Mucosa of rectum (tissue), 2 donors: ENCODE measurements around the gene DLGAP1.

Source experiments
- H3K27ac ChIP-seq, 2 donors: one replicate each; pipeline ENCODE4 v1.7.0; 2013; ENCODE audit warnings: inconsistent platforms in 2 of 2, low read depth in 2 of 2, low read length in 2 of 2
- H3K27me3 ChIP-seq, 2 donors: one replicate each; pipeline ENCODE4 v1.7.0; 2013; ENCODE audit warnings: low read length in 2 of 2; ENCODE audit not compliant: control insufficient read depth in 2 of 2, insufficient read depth in 2 of 2
- H3K36me3 ChIP-seq, 2 donors: one replicate each; pipeline ENCODE4 v1.7.0; 2013; ENCODE audit warnings: low read length in 2 of 2; ENCODE audit not compliant: control insufficient read depth in 2 of 2, insufficient read depth in 2 of 2
- H3K4me1 ChIP-seq, 2 donors: one replicate each; pipeline ENCODE4 v1.7.0; 2013; ENCODE audit warnings: low read length in 2 of 2, mild to moderate bottlenecking in 1 of 2; ENCODE audit not compliant: control insufficient read depth in 2 of 2, insufficient read depth in 2 of 2
- H3K4me3 ChIP-seq, 2 donors: one replicate each; pipeline ENCODE4 v1.7.0; 2013; ENCODE audit warnings: low read length in 2 of 2
- H3K9ac ChIP-seq, 2 donors: one replicate each; pipeline ENCODE4 v1.7.0; 2013; ENCODE audit warnings: low read length in 2 of 2, low read depth in 1 of 2, mild to moderate bottlenecking in 1 of 2
- H3K9me3 ChIP-seq, 2 donors: one replicate each; pipeline ENCODE4 v1.7.0; 2013; ENCODE audit warnings: low read length in 2 of 2; ENCODE audit not compliant: control insufficient read depth in 2 of 2
- donor health status: healthy.
- donor health status: Normal muscosa, but diverticular disease.

DLGAP1 gene

DNA sequence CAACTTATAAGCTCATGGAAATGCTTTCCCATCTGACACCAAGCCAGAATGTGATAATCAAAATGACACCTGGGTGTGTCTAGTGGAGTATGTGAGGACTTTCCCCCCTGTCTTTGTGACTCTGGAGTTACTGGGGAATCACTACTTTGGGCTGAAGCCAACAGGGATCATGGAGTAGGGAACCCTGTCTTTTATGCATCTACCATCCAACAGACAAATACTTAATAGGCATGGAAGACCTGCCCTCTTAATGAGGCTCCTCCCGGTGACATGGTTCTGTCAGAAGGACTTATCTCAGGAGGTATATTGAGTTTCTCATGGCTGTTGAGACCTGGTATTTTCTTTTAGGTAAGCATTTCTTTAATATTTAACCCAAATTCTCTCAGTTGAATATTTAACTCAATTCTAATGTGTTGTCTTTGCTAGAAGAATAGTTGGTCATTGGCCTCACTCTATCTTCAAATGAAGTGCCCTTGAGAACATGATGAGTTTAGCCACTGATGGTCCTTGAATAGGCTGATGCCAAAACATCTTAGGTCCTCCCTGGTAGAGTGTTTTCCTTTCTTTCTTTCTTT lies 963.0 kb downstream of the DLGAP1 start:
- Histone ChIP-seq H3K9ac (no peak overlapping the region), H3K36me3 (no peaks in the 10 kb centered on the region), H3K4me1 (peaks cover 0 to 3% of the 10 kb centered on the region in 2 donors), H3K27me3 (no peaks in the 10 kb centered on the region), H3K4me3 (no peak overlapping the region), H3K27ac (no peak overlapping the region), H3K9me3 (no peaks in the 10 kb centered on the region)

GRCh38 chr18:3489462-3489861 lies 965.6 kb downstream of the DLGAP1 start:
- no peaks in the 10 kb centered on the region for H3K9me3 ChIP-seq
- no peaks in the 10 kb centered on the region for H3K36me3 ChIP-seq
- peaks cover 0 to 3% of the 10 kb centered on the region in 2 donors for H3K4me1 ChIP-seq
- no peaks in the 10 kb centered on the region for H3K27me3 ChIP-seq
- H3K27ac ChIP-seq = no peak overlapping the region
- H3K9ac ChIP-seq = no peak overlapping the region
- H3K4me3 ChIP-seq = no peak overlapping the region

- no peaks in the 10 kb centered on the region for H3K4me1 ChIP-seq
Observed at GRCh38 chr18:3486512-3486911, 968.6 kb downstream of the DLGAP1 start.

GRCh38 chr18:3485153-3486149 lies 969.7 kb downstream of the DLGAP1 start:
- Histone ChIP-seq H3K9me3 (no peaks in the 10 kb centered on the region), H3K4me3 (no peak overlapping the region), H3K4me1 (no peaks in the 10 kb centered on the region), H3K9ac (no peak overlapping the region), H3K27me3 (no peaks in the 10 kb centered on the region), H3K27ac (no peak overlapping the region), H3K36me3 (no peaks in the 10 kb centered on the region)

More at GRCh38 chr18:3486512-3486911, 968.6 kb downstream of the DLGAP1 start:
- no peaks in the 10 kb centered on the region for H3K9me3 ChIP-seq
- no peaks in the 10 kb centered on the region for H3K27me3 ChIP-seq
- no peak overlapping the region for H3K4me3 ChIP-seq
- no peaks in the 10 kb centered on the region for H3K36me3 ChIP-seq
- no peak overlapping the region for H3K9ac ChIP-seq
- no peak overlapping the region for H3K27ac ChIP-seq

GRCh38 chr18:3482258-3482657 lies 972.8 kb downstream of the DLGAP1 start:
- peaks cover 0 to 2% of the 10 kb centered on the region in 2 donors for H3K4me1 ChIP-seq

DNA sequence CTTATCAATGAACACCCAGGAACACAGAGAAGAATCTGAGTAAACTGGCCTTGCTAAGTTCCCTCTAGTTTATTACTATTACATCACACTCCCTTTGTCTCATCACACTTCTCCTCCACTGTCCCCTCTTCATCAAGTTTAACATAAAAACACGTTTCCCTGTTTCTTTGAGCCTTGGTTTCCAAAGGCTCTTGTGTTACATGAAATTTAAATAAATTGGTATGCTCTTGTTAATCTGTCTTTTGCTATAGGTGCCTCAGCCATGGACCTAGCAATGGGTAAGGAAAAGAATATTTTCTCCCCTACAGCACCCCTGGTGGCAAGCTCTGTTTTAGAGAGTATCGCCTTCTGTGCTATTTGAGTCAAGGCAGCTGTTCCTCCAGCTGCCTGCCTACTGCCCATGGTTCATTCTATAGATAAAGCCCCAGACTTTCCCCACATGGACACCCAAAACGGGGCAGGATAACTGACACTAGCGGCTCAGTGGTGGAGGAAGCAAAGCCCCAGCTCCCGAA lies 973.4 kb downstream of the DLGAP1 start:
- H3K27ac ChIP-seq = no peak overlapping the region
- H3K36me3 ChIP-seq = no peaks in the 10 kb centered on the region
- H3K4me1 ChIP-seq = peaks cover 0 to 2% of the 10 kb centered on the region in 2 donors
- H3K4me3 ChIP-seq = no peak overlapping the region
- no peaks in the 10 kb centered on the region for H3K27me3 ChIP-seq
- H3K9ac ChIP-seq = no peak overlapping the region
- no peaks in the 10 kb centered on the region for H3K9me3 ChIP-seq

More at GRCh38 chr18:3482258-3482657, 972.8 kb downstream of the DLGAP1 start:
- H3K4me3 ChIP-seq = no peak overlapping the region
- no peaks in the 10 kb centered on the region for H3K27me3 ChIP-seq
- no peak overlapping the region for H3K9ac ChIP-seq
- no peaks in the 10 kb centered on the region for H3K36me3 ChIP-seq
- no peaks in the 10 kb centered on the region for H3K9me3 ChIP-seq
- no peak overlapping the region for H3K27ac ChIP-seq

DNA sequence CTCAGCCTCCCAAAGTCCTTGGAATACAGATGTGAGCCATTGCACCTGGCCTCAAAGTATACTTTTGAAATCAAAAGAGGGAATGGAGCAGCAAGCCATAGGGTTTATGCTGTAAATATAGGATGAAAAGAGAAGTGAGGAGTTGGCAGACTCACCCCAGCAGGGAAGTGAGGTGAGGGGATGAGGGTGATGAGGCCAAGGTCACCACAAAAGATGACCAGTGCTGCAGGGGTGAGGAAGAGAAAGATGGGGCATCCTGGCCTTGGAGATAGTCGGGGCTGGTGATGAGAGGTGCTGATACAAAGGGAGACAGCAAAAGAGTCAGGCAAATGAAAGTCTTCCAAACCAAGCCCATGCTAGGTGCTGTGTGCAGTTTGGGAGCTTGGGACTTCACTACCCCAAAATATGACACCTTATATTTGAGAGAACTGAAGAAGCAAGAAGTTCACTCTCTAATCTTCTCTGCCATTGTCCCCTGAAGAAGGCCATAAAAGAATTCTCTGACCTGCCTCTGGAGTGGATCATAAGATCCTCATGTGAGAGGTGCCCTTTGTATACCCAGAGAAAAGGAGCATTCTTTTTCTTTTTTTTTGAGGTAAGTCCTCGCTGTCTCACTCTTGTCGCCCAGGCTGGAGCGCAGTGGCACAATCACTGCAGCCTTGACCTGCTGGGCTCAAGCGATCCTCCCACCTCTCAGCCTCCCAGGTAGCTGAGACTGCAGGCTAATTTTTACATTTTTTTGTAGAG lies 974.1 kb downstream of the DLGAP1 start:
- no peaks in the 10 kb centered on the region for H3K36me3 ChIP-seq
- H3K9me3 ChIP-seq = no peaks in the 10 kb centered on the region
- H3K27me3 ChIP-seq = no peaks in the 10 kb centered on the region
- H3K9ac ChIP-seq = no peak overlapping the region
- no peak overlapping the region for H3K27ac ChIP-seq
- H3K4me1 ChIP-seq = peaks cover 0 to 2% of the 10 kb centered on the region in 2 donors
- no peak overlapping the region for H3K4me3 ChIP-seq

DNA sequence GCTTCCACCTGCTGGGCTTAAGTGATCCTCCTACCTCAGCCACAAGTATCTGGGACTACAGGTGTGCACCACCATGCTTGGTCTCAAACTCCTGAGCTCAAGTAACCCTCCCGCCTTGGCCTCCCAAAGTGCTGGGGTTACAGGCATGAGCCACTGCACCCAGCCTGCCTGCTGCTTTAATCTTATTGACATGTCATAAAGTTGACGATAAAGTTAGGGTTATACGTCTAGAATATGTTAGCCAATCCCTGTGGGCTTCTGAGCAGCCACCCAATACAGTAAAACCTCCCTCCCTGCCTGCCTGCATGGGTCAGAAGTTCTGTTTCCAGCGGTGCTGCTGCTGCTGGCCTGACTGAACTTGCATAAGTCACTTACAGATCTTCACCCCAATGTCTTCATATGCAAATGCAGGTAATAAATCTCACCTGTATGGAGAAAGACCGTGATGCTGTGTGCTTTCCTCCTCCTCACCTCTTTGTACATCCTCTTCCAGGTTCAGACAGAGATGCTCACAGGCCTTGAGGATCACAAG lies 975.1 kb downstream of the DLGAP1 start:
- Histone ChIP-seq H3K4me3 (no peak overlapping the region), H3K36me3 (no peaks in the 10 kb centered on the region), H3K27ac (no peak overlapping the region), H3K9ac (no peak overlapping the region), H3K9me3 (no peaks in the 10 kb centered on the region), H3K27me3 (no peaks in the 10 kb centered on the region), H3K4me1 (peaks cover 0 to 2% of the 10 kb centered on the region in 2 donors)

- Histone ChIP-seq H3K27ac (peak overlapping the region in 1 of 2 donors; percentile 6), H3K9ac (no peak overlapping the region), H3K36me3 (no peaks in the 10 kb centered on the region)
Observed at GRCh38 chr18:3478262-3478978, 976.7 kb downstream of the DLGAP1 start.

More at GRCh38 chr18:3478262-3478978, 976.7 kb downstream of the DLGAP1 start:
- H3K4me1 ChIP-seq = peaks cover 0 to 2% of the 10 kb centered on the region in 2 donors
- no peaks in the 10 kb centered on the region for H3K27me3 ChIP-seq
- H3K4me3 ChIP-seq = no peak overlapping the region
- H3K9me3 ChIP-seq = no peaks in the 10 kb centered on the region
